CD14-positive monocyte (primary cell): ENCODE results near the gene ZNF592. TPM values are rescaled to one million over a fixed set of nuclear protein-coding genes. Genes with fewer than 3 reads are reported as not detected.

Source experiments
- DNase-seq, 3 donors: peaks; one replicate each; pipeline ENCODE4 v3.0.0-alpha.2; 2011 to 2022
- H2AFZ ChIP-seq: 2 replicates; pipeline ENCODE4 v1.6.0; 2012; ENCODE audit warnings: mild to moderate bottlenecking, low read depth, low read length, inconsistent platforms; ENCODE audit not compliant: insufficient read depth, poor library complexity, severe bottlenecking
- H3K27ac ChIP-seq, 2 donors: 1 replicate in 1 of 2; 2 replicates in 1 of 2; pipeline ENCODE4 v1.5.1; 2012 to 2013; ENCODE audit warnings: low read length in 2 of 2, control low read depth in 1 of 2, inconsistent platforms in 1 of 2, low read depth in 1 of 2, mild to moderate bottlenecking in 1 of 2
- H3K27me3 ChIP-seq, 2 donors: one replicate each; pipeline versions ENCODE4 v1.6.0 to v1.6.1; 2011 to 2013; ENCODE audit warnings: low read length in 2 of 2; ENCODE audit not compliant: control insufficient read depth in 2 of 2, insufficient read depth in 2 of 2
- H3K36me3 ChIP-seq, 2 donors: replicated peaks in 1 of 2; 1 replicate in 1 of 2; 2 replicates in 1 of 2; pipeline versions ENCODE4 v1.5.1 to v1.6.1; 2012 to 2013; ENCODE audit warnings: low read length in 2 of 2, control low read depth in 1 of 2, inconsistent platforms in 1 of 2, mild to moderate bottlenecking in 1 of 2; ENCODE audit not compliant: insufficient read depth in 2 of 2, control insufficient read depth in 1 of 2
- H3K4me1 ChIP-seq, 2 donors: 1 replicate in 1 of 2; 2 replicates in 1 of 2; pipeline versions ENCODE4 v1.5.1 to v1.6.1; 2012 to 2013; ENCODE audit warnings: low read length in 2 of 2, control low read depth in 1 of 2, inconsistent platforms in 1 of 2, mild to moderate bottlenecking in 1 of 2, moderate library complexity in 1 of 2; ENCODE audit not compliant: insufficient read depth in 2 of 2, control insufficient read depth in 1 of 2
- H3K4me2 ChIP-seq: replicated peaks from 2 replicates; pipeline ENCODE3; 2012; ENCODE audit warnings: low read length, moderate library complexity, mild to moderate bottlenecking; ENCODE audit not compliant: poor library complexity, severe bottlenecking; ENCODE audit errors: extremely low read depth
- H3K4me3 ChIP-seq, 3 experiments: fragments of 200-600 bp in 1 of 3; sonication (generic) in 1 of 3; replicated peaks in 1 of 3; 1 replicate in 2 of 3; 2 replicates in 1 of 3; pipeline ENCODE4 v1.5.1; 2011 to 2013; ENCODE audit warnings: low read length in 3 of 3, mild to moderate bottlenecking in 3 of 3, control low read depth in 2 of 3, low read depth in 2 of 3, inconsistent platforms in 1 of 3, moderate library complexity in 1 of 3
- H3K79me2 ChIP-seq: 2 replicates; pipeline ENCODE4 v1.6.0; 2012; ENCODE audit warnings: mild to moderate bottlenecking, control low read depth, inconsistent platforms, low read length, moderate library complexity; ENCODE audit not compliant: insufficient read depth
- H3K9ac ChIP-seq: 2 replicates; pipeline ENCODE4 v1.6.0; 2017; ENCODE audit warnings: low read length, mild to moderate bottlenecking; ENCODE audit not compliant: insufficient read depth, poor library complexity, severe bottlenecking
- H3K9me3 ChIP-seq, 2 donors: replicated peaks in 1 of 2; 1 replicate in 1 of 2; 2 replicates in 1 of 2; pipeline versions ENCODE4 v1.5.1 to v1.6.1; 2012 to 2013; ENCODE audit warnings: low read length in 2 of 2, control low read depth in 1 of 2; ENCODE audit not compliant: control insufficient read depth in 1 of 2, insufficient read depth in 1 of 2
- H4K20me1 ChIP-seq: 2 replicates; pipeline ENCODE4 v1.6.0; 2012; ENCODE audit warnings: mild to moderate bottlenecking, low read length, control low read depth, moderate library complexity; ENCODE audit not compliant: insufficient read depth
- H3K27ac Mint-ChIP-seq, 7 donors: one replicate each; pipeline ENCODE4 v1.8.0; 2020; ENCODE audit warnings: mild to moderate bottlenecking in 7 of 7, mixed read lengths in 7 of 7, moderate library complexity in 6 of 7, inconsistent platforms in 2 of 7
- H3K27me3 Mint-ChIP-seq, 3 donors: one replicate each; pipeline ENCODE4 v1.8.0; 2021 to 2022; ENCODE audit warnings: low read depth in 3 of 3, mild to moderate bottlenecking in 3 of 3, mixed read lengths in 3 of 3, moderate library complexity in 3 of 3, inconsistent platforms in 1 of 3
- H3K36me3 Mint-ChIP-seq, 2 donors: one replicate each; pipeline ENCODE4 v1.8.0; 2020; ENCODE audit warnings: mixed read lengths in 2 of 2, inconsistent platforms in 1 of 2, mild to moderate bottlenecking in 1 of 2
- H3K4me1 Mint-ChIP-seq: one replicate; pipeline ENCODE4 v1.8.0; 2020; ENCODE audit warnings: mild to moderate bottlenecking, mixed read lengths
- H3K4me3 Mint-ChIP-seq, 2 donors: one replicate each; pipeline ENCODE4 v1.8.0; 2020; ENCODE audit warnings: mild to moderate bottlenecking in 2 of 2, mixed read lengths in 2 of 2, moderate library complexity in 1 of 2
- H3K9me3 Mint-ChIP-seq, 7 donors: one replicate each; pipeline ENCODE4 v1.8.0; 2020 to 2022; ENCODE audit warnings: mixed read lengths in 7 of 7, mild to moderate bottlenecking in 6 of 7, moderate library complexity in 6 of 7, inconsistent platforms in 2 of 7
- CTCF ChIP-seq: fragments of 200-600 bp; IDR thresholded peaks from one replicate; pipeline ENCODE4 v1.8.0; 2022; ENCODE audit warnings: antibody characterized with exemption, mild to moderate bottlenecking
- WGBS: methylation state at CpG from one replicate; pipeline ENCODE4 v1.1.5; 2013; ENCODE audit warnings: missing lambda C conversion rate; ENCODE audit not compliant: insufficient coverage; 5-methylcytosine and 5-hydroxymethylcytosine counted together
- intact Hi-C, 2 donors: fragments of 100-400 bp; cut with micrococcal nuclease; formaldehyde crosslinking; loops; one replicate each; pipeline versions ENCODE4 v1.15.0 to v1.15.1; 2023
- polyA plus RNA-seq, 3 donors: library from polyadenylated mRNA; depleted of rRNA in 1 of 3; unstranded in 2 of 3; stranded (reverse) in 1 of 3; fragments of 300-500 nt in 2 of 3; fragments of >200 nt in 1 of 3; fragmentation: Illumina TruSeq in 2 of 3; gene quantifications; 1 replicate in 2 of 3; 2 replicates in 1 of 3; pipeline ENCODE4 v1.2.3, GENCODE V29; 2012 to 2021

The ZNF592 gene
- polyA plus RNA-seq, 3 donors = 2.8 to 43.6 (median 5.0) TPM

GRCh38 chr15:84852212-84852611, 103.8 kb downstream of the ZNF592 start:
- Mint-ChIP-seq H3K36me3 (no peaks in the 10 kb centered on the region), H3K27ac (no peak overlapping the region), H3K4me1 (no peaks in the 10 kb centered on the region), H3K4me3 (no peak overlapping the region), H3K27me3 (peaks cover 0 to 2% (median 0%) of the 10 kb centered on the region in 3 donors), H3K9me3 (peaks cover under 1 to 13% (median 10%) of the 10 kb centered on the region in 7 donors)
- no peak for TF ChIP-seq CTCF
- H3K27ac ChIP-seq = no peak overlapping the region
- no peaks in the 10 kb centered on the region for H3K36me3 ChIP-seq
- WGBS = 100% methylated on average over 1 of the region's 5 CpGs
- no peaks in the 10 kb centered on the region for H3K27me3 ChIP-seq
- no peak overlapping the region for H3K4me2 ChIP-seq
- H3K4me3 ChIP-seq = no peak overlapping the region
- DNase-seq = no peak
- no peaks in the 10 kb centered on the region for H4K20me1 ChIP-seq
- intact Hi-C loops = no loop called here
- H3K4me1 ChIP-seq = no peaks in the 10 kb centered on the region
- no peak overlapping the region for H2AFZ ChIP-seq
- peaks cover 6% of the 10 kb centered on the region in 2 donors for H3K9me3 ChIP-seq
- no peaks in the 10 kb centered on the region for H3K79me2 ChIP-seq
- H3K9ac ChIP-seq = no peak overlapping the region

GRCh38 chr15:84855136-84855535, 106.7 kb downstream of the ZNF592 start:
- Mint-ChIP-seq H3K4me3 (no peak overlapping the region), H3K9me3 (no peaks in the 10 kb centered on the region), H3K36me3 (no peaks in the 10 kb centered on the region), H3K27me3 (peaks cover 0 to 2% (median 0%) of the 10 kb centered on the region in 3 donors), H3K4me1 (no peaks in the 10 kb centered on the region), H3K27ac (no peak overlapping the region)
- no peaks in the 10 kb centered on the region for H3K9me3 ChIP-seq
- no peak overlapping the region for H3K4me2 ChIP-seq
- intact Hi-C loops = no loop called here
- no peak overlapping the region for H3K27ac ChIP-seq
- no peak overlapping the region for H2AFZ ChIP-seq
- H3K79me2 ChIP-seq = no peaks in the 10 kb centered on the region
- no peak overlapping the region for H3K9ac ChIP-seq
- 94% methylated on average over 6 of the region's 9 CpGs for WGBS
- no peak overlapping the region for H3K4me3 ChIP-seq
- H4K20me1 ChIP-seq = no peaks in the 10 kb centered on the region
- no peaks in the 10 kb centered on the region for H3K27me3 ChIP-seq
- no peaks in the 10 kb centered on the region for H3K36me3 ChIP-seq
- TF ChIP-seq CTCF = no peak
- DNase-seq = no peak
- H3K4me1 ChIP-seq = no peaks in the 10 kb centered on the region
